ENCODE measurements around the gene PCDH17. TPM values are rescaled to one million over a fixed set of nuclear protein-coding genes. Genes with fewer than 3 reads are reported as not detected.

The PCDH17 gene
- polyA plus RNA-seq, 3 donors, result not detected

- no peak overlapping the region for H3K4me2 ChIP-seq (replicated peaks; ENCODE audit: extremely low read depth, low read length, poor library complexity, severe bottlenecking)
- H3K79me2 ChIP-seq (ENCODE audit: insufficient read depth, low read length), result no peaks in the 10 kb centered on the region
- no peak overlapping the region for H3K27ac ChIP-seq (ENCODE audit: low read depth in 1 of 2, low read length in 2 of 2)
- no peak overlapping the region for H3K27ac Mint-ChIP-seq
- no peak overlapping the region for H3K4me3 Mint-ChIP-seq
- peaks cover 0 to 3% (median 0%) of the 10 kb centered on the region in 7 donors for H3K9me3 Mint-ChIP-seq
- H3K4me1 Mint-ChIP-seq, result no peaks in the 10 kb centered on the region
- H3K36me3 ChIP-seq (replicated peaks in 1 of 2; ENCODE audit: control insufficient read depth in 1 of 2, insufficient read depth in 2 of 2, low read length in 2 of 2), result no peaks in the 10 kb centered on the region
- no peaks in the 10 kb centered on the region for H3K27me3 Mint-ChIP-seq (ENCODE audit: low read depth in 3 of 3)
- no peak for TF ChIP-seq CTCF (IDR thresholded peaks at IDR 0.05)
- no peaks in the 10 kb centered on the region for H3K27me3 ChIP-seq (ENCODE audit: control insufficient read depth in 2 of 2, insufficient read depth in 2 of 2, low read length in 2 of 2)
- no CpG with 5 or more reads among the region's 2 CpGs for WGBS (ENCODE audit: insufficient coverage)
- H3K4me1 ChIP-seq (ENCODE audit: control insufficient read depth in 1 of 2, insufficient read depth in 2 of 2, low read length in 2 of 2), result no peaks in the 10 kb centered on the region
- H2AFZ ChIP-seq (ENCODE audit: insufficient read depth, low read depth, low read length, poor library complexity, severe bottlenecking), result no peak overlapping the region
- DNase-seq, result no peak
- intact Hi-C loops (cut with micrococcal nuclease), result no loop called here
- no peak overlapping the region for H3K9ac ChIP-seq (ENCODE audit: insufficient read depth, low read length, poor library complexity, severe bottlenecking)
- no peaks in the 10 kb centered on the region for H3K9me3 ChIP-seq (replicated peaks in 1 of 2; ENCODE audit: control insufficient read depth in 1 of 2, insufficient read depth in 1 of 2, low read length in 2 of 2)
- no peaks in the 10 kb centered on the region for H3K36me3 Mint-ChIP-seq
- H4K20me1 ChIP-seq (ENCODE audit: insufficient read depth, low read length), result no peaks in the 10 kb centered on the region
- H3K4me3 ChIP-seq (replicated peaks in 1 of 3; ENCODE audit: low read depth in 2 of 3, low read length in 3 of 3), result no peak overlapping the region
Observed at GRCh38 chr13:57760951-57761350, 129.4 kb downstream of the PCDH17 start.

- no peaks in the 10 kb centered on the region for H3K9me3 ChIP-seq (replicated peaks in 1 of 2; ENCODE audit: control insufficient read depth in 1 of 2, insufficient read depth in 1 of 2, low read length in 2 of 2)
- H3K27me3 ChIP-seq (ENCODE audit: control insufficient read depth in 2 of 2, insufficient read depth in 2 of 2, low read length in 2 of 2), result no peaks in the 10 kb centered on the region
- no peaks in the 10 kb centered on the region for H4K20me1 ChIP-seq (ENCODE audit: insufficient read depth, low read length)
- H3K36me3 ChIP-seq (replicated peaks in 1 of 2; ENCODE audit: control insufficient read depth in 1 of 2, insufficient read depth in 2 of 2, low read length in 2 of 2), result no peaks in the 10 kb centered on the region
- H3K79me2 ChIP-seq (ENCODE audit: insufficient read depth, low read length), result no peaks in the 10 kb centered on the region
- no peak overlapping the region for H3K9ac ChIP-seq (ENCODE audit: insufficient read depth, low read length, poor library complexity, severe bottlenecking)
- H2AFZ ChIP-seq (ENCODE audit: insufficient read depth, low read depth, low read length, poor library complexity, severe bottlenecking), result no peak overlapping the region
- DNase-seq, result no peak
- no peak overlapping the region for H3K27ac ChIP-seq (ENCODE audit: low read depth in 1 of 2, low read length in 2 of 2)
- Mint-ChIP-seq H3K27ac (no peak overlapping the region), H3K9me3 (peaks cover 0 to 2% (median 0%) of the 10 kb centered on the region in 7 donors), H3K4me1 (no peaks in the 10 kb centered on the region), H3K27me3 (ENCODE audit: low read depth in 3 of 3) (no peaks in the 10 kb centered on the region), H3K36me3 (no peaks in the 10 kb centered on the region), H3K4me3 (no peak overlapping the region)
- no peak overlapping the region for H3K4me3 ChIP-seq (replicated peaks in 1 of 3; ENCODE audit: low read depth in 2 of 3, low read length in 3 of 3)
- 86% methylated on average over 1 of the region's 1 CpG for WGBS (ENCODE audit: insufficient coverage)
- no peak overlapping the region for H3K4me2 ChIP-seq (replicated peaks; ENCODE audit: extremely low read depth, low read length, poor library complexity, severe bottlenecking)
- TF ChIP-seq CTCF (IDR thresholded peaks at IDR 0.05), result no peak
- intact Hi-C loops (cut with micrococcal nuclease), result no loop called here
- H3K4me1 ChIP-seq (ENCODE audit: control insufficient read depth in 1 of 2, insufficient read depth in 2 of 2, low read length in 2 of 2), result no peaks in the 10 kb centered on the region
Observed at GRCh38 chr13:57763689-57764088, 132.1 kb downstream of the PCDH17 start.
